Nucleus accumbens (tissue), 56 donors: ENCODE results near the gene GRID2.

Experiments
- DNase-seq, 56 donors: peaks; one replicate each; lab custom pipeline; 2025; lab: John Stamatoyannopoulos, UW

Gene GRID2

DNA sequence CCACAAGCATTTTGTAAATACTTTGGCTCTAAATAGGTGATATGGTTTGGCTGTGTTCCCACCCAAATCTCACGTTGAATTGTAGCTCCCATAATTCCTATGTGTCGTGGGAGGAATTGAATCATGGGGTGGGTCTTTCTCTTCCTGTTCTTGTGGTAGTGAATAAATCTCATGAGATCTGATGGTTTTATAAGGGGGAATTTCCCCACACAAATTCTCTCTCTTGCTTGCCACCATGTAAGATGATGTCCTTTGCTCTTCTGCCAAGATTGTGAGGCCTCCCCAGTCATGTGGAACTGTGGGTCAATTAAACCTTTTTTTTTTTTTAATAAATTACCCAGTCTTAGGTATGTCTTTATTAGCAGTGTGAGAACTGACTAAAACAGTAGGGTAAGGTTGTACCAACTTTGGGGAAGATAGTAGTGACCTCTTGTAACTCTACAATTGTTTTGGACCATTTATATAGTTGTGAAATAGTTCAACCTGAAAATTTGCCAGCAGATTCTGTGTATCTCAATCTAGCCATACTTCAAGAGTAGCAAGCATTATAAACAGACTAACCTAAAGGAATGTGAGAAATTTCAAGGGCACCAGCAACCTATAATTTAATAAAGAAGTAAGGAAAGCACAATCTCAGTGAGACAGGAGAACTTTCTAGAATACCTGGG, 727.8 kb downstream of the GRID2 start:
- no peak for DNase-seq

DNA sequence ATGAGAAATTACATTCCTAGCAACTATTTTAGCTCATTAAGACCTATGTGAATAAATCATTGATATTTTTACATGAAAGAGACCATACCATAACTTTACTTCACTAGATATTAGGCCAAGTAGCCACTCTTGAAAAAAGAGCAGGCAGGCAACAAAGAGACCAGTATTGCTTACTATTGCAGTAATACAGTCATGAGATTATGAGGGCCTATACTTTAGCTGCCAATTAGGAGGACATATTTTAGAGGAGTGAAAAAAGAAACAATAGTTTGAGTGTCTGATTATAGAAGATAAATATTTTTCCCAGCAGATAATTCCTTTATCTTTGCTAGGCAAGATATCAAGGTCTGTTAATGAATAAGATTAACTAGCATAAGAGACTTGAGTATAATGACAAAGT, 739.0 kb downstream of the GRID2 start:
- DNase-seq: no peak

DNA sequence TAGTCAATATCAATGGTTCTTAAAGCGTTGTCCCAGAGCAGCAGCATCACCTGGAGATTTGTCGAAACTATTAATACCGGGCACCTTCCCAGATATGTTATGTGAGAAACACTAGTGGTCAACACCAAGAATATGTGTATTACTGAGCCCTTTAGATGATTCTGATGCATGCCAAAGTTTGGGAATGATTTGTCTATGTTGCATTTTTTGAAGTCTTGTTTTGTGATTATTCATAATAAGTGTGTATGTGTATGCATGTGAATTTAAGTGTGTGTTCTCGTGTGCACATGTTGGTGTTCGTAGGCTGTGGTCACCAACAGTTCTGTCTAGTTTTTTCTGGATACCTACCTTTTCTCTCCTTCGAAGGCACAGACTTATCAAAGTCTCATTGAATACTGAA, 749.4 kb downstream of the GRID2 start:
- DNase-seq: no peak

DNA sequence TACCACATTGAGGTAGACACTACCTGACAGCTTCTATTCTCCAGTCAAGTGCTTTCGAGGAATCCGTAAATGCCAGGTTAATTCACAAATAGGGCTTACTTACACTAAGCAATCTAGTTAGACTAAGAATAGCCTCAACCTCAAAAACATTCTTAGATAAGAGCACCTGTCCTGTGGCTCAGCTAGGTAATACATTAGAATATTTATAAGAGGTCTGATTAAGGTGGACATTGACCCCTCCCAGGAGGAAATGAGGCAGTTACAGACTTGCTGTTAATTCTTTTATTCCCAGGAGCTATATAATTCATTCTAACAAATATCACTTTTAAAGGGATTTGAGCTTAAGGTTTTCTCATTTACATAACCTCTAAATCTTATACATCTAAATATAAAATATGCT, 758.1 kb downstream of the GRID2 start:
- DNase-seq: no peak

DNA sequence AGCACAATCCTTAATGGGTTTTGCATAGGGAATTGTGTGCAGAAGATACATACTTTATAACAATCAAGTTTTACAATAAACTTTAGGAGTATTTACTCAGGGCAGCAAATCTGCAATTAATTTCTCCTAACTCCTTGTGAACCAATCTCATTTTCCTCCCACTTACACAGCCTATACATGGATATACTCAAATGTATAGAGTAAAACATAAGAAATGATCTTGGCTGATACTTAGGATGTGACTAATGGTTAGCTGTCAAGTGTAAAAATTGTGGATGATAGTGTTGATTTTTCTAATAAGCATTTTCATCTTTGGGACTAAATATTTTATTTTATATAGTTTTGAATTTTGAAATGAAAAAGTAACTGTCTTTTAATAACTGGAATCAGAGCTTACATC, 759.6 kb downstream of the GRID2 start:
- no peak for DNase-seq

DNA sequence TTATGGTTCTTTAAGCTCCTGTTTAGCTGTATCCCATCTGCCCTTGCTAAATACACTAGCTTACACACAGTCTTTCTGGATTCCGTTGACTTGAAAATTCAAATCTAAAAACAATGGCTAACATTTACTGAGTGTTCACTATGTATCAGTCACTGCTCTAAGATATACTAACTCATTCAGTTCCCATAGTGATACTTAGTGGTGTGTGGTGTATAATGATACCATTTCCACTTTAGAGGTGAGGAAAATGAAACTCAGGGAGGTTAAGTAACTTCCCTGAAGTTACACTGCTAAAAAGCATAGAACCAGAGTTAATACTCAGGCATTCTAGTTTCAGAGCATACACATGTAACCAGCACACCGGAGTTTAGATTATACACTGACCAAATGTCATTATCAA, 762.0 kb downstream of the GRID2 start:
- no peak for DNase-seq

DNA sequence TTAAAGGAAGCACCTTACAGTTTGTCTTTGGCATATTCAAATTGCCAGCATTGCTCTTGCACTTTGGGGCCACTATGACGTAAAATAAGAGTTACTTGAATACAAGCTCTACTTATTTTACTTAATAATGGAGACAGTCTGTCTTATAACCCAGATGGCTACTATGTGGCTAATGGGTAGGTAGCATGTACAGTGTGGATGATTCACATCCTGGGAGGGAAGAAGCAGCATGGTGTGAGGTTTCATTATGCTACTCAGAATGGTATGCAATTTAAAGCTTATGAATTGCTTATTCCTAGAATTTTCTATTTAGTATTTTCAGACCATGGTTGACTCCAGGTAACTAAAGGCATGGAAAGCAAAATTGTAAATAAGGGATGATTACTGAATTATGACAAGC, 763.0 kb downstream of the GRID2 start:
- DNase-seq: no peak

DNA sequence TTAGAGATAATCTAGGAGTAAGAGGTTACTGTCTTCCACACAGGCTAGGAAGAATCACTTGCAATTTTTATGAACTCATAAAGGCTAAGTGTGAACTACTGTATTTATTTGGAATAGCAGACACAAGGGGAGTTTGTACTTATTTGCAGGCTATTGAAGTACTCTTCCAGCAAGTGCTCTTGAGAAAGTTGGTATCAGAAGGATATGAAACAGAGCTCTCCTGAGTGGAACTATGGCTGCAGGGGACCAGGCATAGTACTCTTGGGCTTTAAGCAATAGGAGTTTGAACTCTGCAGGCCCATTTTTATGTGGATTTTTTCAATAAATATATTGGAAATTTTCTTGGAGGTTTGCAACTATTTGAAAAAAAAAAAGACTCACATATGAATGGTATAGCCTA, 768.5 kb downstream of the GRID2 start:
- no peak for DNase-seq

DNA sequence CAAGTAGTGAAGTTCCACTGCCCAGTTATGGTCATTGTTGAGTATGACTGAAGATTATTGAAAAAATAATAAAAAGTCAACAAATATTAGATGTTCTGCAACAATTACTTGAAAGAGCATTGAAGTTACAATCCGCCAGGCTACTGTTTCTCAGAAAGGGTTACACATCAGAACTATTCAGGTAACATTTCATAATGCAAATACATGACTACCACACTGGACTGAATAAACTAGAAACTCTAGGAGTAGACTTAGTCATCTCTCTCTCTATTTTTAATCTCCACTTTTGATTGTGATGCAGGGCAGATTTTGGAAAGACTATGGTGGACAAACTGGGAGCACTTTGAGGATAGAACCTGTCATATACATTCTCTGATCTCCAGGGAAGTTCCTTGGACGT, 776.5 kb downstream of the GRID2 start:
- DNase-seq: no peak

DNA sequence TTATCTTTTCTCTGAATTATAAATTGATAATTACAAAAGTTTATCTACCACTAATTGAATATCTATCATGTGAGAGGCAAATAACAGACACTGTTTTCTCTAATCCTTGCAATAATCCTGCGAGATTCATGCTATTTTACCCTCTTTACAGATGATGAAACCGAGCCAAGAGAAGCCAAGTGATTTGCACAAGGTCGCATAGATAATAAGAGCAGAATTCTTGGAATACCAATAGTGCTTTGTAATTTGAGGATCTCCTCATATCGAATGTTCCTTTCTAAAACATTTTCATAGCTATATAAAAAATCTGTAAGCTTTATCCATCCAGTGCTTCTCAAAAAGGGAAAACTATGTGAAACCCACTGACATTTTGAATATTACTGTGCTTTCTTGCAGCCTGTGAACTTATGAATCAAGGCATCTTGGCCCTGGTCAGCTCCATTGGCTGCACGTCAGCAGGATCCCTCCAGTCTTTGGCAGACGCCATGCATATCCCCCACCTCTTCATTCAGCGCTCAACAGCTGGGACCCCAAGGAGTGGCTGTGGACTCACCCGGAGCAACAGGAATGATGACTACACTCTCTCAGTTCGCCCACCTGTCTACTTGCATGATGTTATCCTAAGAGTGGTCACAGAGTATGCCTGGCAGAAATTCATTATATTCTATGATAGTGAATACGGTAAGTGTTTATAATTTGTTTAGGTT, 781.0 kb downstream of the GRID2 start:
- DNase-seq: no peak

DNA sequence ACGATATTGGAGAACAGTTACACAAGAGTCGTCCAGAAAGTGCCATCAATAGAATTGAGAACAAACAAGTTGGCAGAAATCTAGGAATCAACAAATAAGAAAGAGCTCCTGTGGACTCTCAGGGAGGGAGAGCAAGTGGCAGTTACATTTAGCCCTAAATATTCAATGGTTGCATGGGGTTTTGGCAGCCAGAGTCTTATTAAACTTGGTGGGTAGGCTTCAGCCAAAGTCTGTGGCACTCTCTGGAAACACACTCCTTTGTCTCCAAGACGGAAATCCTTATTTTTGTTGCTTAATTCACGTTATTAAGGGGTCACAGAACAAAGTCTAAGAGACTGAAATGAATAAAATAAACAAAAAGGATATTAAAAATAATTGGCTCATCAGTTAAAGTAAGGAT, 782.6 kb downstream of the GRID2 start:
- DNase-seq: peak in 14 of 56 donors; percentile 0 to 47 (median 6)

DNA sequence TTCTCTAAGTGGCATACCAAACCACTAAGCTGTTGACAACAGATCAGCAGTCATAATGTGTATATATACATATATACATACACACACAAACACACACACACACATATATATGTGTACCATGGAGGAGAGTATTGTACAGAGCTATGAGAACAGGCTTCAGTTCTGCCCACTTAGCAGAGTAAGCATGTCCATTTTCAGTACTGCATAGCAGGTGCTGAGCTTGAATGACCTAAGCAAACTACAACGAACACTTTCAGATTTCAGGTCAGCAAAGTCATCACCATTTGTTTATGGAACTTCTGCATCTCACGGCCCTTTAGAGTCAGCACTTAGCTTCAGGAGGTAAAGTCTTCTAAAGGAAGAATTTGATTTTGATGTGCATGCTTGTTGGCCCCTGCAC, 789.0 kb downstream of the GRID2 start:
- no peak for DNase-seq

DNA sequence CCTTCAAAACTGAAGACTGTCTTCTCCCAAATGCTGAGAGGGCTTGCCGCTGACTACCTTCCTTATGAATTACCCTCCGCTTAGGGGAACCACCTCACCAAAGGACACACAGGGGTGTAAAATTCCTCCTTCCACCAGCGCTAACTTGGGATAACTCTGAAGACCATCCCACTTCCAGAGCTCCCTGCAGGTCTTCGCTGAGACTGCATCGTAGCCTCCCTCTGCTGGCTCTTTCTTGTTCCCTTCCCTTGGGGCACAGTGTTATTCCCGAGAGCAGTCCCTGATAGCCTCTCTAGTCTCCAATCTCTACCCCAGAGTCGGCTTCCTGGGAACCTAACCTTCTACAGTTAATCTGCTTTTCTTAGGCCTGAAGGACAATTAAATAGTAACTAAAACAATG, 799.3 kb downstream of the GRID2 start:
- no peak for DNase-seq

DNA sequence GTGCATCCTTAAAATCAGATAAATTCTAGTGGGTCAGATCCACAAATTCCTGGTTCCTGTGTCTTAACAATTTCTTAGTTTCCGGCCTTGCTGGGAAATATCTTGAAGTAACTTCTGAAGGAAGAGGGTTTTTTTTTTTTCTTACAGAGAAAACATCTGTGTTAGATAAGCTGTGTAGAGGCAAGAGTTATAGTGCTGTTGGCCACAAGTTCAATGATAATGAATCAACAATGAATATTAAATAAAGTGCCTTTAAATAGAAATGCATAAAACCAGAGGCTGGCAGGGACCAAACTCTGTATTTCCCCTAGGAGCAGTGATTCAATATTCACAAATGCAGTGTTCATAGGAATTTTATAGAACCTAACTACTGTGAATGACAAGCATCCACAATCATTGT, 812.9 kb downstream of the GRID2 start:
- DNase-seq: no peak

DNA sequence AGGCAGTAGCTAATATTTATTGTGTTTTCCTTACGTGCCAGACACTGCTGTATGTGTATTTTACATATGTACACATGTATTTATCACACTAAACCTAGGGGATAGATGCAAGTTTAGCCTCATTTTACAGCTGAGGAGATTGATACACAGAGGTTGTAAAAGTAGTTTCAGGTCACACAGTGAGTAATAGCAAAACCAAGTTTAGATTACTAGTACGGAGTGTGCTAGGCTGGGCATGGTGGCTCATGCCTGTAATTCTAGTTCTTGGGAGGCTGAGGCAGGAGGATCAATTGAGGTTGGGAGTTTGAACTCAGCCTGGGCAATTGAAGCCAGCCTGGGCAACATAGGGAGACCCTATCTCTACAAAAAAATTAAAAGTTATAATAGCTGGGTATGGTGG, 823.7 kb downstream of the GRID2 start:
- no peak for DNase-seq

DNA sequence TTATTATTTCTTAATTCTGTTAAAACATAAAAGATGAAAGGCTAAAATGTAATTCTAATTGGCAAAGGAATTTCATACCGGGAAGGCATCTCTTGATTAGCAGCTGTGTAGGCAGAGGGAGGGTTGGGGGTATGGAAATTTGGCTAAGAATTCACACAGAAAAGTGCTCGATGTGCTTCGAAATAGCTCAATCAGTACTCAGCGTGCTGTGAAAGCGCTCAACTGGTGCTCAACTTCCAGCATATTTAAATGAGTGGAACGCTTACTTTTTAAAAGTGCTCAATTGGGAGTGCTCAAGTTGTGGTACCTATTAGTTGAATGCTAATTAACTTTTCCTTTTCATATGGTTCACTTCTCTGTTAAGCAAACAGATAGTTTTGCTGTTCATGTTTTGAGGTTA, 828.9 kb downstream of the GRID2 start:
- peak in 8 of 56 donors; percentile 1 to 34 (median 6) for DNase-seq

DNA sequence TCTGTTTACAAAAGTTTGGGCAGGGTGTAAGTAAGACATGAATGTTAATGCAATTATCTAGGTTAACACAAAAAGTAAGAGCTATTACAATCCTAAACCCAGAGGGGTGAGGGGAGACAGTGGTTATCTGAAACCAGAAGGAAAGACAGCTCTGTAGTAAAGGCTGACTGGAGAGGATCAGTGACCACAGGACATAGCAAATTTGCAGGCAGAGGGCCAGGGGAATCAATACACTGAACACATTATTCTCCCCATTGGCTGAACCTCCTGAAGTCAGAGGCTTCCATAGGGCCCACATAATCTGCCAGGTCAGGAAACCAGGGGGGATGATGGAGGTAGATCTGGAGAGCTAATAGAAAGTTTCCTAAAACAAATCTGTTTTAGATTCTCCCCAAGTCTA, 835.4 kb downstream of the GRID2 start:
- DNase-seq: no peak

DNA sequence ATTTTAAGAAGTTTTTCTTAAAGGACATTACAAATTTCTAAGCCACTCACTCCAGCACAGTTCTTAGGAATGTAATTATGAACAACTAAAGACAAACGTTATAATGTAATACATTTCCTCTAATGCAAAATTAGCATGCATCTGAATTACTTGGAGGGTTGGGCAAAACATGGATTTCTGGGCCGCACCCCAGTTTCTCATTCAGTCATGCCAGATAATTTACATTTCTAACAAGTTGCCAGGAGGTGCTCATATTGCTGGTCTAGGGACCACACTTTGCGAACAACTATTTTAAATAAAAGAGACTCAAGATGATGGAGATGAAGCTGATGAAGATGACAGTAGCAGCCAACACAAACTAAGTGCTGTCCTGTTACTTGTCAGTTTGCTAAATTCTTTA, 840.1 kb downstream of the GRID2 start:
- no peak for DNase-seq

DNA sequence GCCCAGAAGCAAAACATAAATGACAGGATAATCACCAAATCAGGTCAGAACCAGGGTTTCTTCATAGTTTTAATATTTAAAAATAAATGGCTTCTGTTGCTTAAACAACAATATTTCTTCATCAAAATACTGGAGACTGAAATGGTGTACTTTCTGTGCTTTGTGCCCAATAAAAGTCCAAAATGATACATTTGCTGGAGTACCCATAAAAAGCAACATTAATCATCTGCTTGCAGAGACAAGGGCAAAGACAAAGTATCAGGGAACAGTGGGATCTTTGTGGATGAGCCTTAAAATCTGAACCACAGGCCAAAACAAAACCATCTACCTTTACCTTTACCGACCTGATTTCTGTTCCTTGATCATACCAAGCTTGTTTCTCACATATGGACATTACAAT, 840.9 kb downstream of the GRID2 start:
- no peak for DNase-seq

DNA sequence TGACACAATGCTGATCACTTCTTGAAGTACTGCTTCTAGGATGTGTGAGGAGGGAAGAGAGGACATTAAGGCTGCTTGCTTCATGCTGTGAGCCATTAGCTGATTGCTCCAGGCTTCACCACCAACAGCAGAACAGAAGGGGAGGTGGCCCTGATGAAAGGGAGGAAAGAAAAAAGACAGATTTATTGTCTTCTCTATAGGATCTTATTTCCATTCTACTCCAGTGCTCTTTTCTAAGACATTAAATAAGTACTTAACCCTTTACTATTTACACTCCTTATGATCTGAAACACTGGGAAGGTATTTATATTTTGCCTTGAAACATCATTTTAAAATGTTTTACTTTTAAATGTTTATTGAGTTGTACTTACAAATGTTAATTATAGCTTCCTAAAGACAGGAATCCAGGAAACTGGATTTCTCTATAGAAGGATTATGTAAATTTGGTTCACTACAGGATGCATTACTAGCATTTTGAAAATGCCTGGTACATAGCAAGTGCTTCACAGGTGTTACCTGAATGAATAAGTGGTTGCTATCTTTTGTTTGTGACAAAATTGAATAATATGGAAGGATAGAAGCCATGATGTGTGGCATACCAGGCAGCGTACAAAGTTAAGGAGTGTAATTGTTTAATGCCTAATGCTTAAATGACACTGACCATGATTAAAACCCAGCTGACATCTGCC, 843.9 kb downstream of the GRID2 start:
- DNase-seq: no peak

DNA sequence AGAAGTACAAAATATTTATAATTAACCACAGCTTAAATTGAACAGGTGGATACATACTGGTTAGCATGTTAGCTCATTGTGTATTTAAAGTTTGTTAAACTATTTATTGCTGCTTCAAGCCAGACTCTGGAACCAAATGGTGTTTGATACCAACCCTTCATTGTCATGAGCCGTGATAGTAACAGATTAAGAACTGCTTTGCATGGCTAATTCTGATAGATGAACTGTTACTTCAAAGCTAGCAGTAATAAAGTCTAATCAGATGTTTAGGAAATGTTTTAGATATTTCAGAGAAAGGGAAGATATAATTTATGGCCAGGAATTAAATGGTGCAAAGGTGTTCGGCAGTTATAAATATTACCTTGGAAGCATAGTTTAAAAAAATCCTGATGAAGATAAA, 848.7 kb downstream of the GRID2 start:
- DNase-seq: no peak

DNA sequence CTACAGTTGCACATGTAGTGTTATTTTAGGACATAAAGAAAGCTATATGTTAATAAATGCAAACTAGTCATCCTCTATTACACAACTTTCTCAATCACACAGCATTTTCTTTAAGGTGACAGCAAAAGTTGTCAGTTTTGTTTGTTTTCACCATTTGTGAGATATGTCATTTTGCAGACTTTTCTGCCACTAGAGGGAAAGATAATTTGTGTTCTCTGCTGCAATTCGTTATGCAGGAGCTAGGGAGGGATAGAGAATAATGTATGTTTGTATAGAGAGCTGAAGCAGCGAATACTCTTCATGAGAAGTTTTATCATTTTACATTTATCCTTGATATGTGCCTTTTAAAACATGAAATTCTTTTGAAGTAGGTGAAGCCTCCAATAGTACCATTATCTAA, 854.2 kb downstream of the GRID2 start:
- no peak for DNase-seq
